ENCODE data around the gene PNRC2. TPM values are rescaled to one million over a fixed set of nuclear protein-coding genes. Genes with fewer than 3 reads are reported as not detected.

Gene PNRC2
- total and polyA plus RNA-seq, 10 of the 15 experiments (the other 5 are each of a cell fraction or from before 2014, with no cell fraction given) = 106 to 205 (median 163) TPM

DNA sequence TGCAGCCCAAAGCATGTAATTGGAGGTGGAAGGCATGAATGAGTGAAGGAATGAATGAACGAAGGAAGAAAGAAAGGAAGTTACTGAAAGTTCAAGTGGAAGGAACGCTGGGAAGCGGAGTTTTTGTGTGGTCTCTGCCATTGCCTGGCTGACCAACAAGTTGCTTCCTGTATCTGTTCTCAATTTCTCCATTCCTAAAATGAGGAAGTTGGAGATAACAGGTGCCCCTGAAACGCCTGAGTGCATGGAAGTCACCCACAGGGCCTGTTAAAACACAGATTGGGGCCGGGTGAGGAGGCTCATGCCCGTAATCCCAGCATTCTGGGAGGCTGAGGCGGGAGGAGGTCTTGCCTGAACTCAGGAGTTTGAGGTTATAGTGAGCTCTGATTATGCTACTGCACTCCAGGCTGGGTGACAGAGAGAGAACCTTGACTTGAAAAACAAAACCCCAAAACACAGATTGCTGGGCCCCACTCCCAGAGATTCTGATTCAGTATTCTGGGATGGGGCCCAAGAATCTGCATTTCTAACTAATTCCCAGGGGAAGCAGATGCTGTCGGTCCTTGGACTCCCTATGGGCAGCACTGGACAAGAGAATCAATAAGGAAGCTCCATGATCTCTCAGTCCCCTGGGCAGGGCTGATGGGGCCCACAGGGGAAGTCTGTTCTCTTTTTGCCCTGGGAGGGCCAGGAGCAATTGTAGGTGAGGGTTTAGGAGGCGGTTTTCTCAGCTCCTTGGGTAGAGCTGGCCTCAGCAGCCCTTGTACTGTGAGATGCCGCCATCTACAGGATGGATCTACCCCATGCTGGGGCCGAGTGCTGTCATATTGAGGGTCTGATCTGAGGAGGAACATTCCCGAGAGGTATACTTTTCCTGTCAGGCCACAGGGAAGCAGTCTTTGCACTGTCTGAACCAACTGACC lies 43.2 kb upstream of the PNRC2 start (continued):
- TF ChIP-seq EGR1 (IDR thresholded peaks at IDR 0.05; ENCODE audit: borderline replicate concordance in 1 of 2, low read depth in 2 of 2, low read length in 2 of 2) (no peak), PML (IDR thresholded peaks at IDR 0.05; ENCODE audit: low read length) (no peak), POLR2AphosphoS5 (IDR thresholded peaks at IDR 0.05; ENCODE audit: low read length) (no peak), NFXL1 (IDR thresholded peaks at IDR 0.05; ENCODE audit: borderline replicate concordance) (no peak), MTA3 (IDR thresholded peaks at IDR 0.05; ENCODE audit: borderline replicate concordance, low read length) (no peak), MTA2 (IDR thresholded peaks at IDR 0.05; ENCODE audit: low read depth) (no peak), ETV6 (conservative IDR thresholded peaks at IDR 0.05 in 1 of 2, IDR thresholded peaks at IDR 0.05 in 1 of 2; ENCODE audit: borderline replicate concordance in 1 of 2, low read depth in 1 of 2) (no peak)
- TF ChIP-seq, protein P1, sequence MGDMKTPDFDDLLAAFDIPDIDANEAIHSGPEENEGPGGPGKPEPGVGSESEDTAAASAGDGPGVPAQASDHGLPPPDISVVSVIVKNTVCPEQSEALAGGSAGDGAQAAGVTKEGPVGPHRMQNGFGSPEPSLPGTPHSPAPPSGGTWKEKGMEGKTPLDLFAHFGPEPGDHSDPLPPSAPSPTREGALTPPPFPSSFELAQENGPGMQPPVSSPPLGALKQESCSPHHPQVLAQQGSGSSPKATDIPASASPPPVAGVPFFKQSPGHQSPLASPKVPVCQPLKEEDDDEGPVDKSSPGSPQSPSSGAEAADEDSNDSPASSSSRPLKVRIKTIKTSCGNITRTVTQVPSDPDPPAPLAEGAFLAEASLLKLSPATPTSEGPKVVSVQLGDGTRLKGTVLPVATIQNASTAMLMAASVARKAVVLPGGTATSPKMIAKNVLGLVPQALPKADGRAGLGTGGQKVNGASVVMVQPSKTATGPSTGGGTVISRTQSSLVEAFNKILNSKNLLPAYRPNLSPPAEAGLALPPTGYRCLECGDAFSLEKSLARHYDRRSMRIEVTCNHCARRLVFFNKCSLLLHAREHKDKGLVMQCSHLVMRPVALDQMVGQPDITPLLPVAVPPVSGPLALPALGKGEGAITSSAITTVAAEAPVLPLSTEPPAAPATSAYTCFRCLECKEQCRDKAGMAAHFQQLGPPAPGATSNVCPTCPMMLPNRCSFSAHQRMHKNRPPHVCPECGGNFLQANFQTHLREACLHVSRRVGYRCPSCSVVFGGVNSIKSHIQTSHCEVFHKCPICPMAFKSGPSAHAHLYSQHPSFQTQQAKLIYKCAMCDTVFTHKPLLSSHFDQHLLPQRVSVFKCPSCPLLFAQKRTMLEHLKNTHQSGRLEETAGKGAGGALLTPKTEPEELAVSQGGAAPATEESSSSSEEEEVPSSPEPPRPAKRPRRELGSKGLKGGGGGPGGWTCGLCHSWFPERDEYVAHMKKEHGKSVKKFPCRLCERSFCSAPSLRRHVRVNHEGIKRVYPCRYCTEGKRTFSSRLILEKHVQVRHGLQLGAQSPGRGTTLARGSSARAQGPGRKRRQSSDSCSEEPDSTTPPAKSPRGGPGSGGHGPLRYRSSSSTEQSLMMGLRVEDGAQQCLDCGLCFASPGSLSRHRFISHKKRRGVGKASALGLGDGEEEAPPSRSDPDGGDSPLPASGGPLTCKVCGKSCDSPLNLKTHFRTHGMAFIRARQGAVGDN (IDR thresholded peaks at IDR 0.05) = no peak
- TF ChIP-seq, protein P2, sequence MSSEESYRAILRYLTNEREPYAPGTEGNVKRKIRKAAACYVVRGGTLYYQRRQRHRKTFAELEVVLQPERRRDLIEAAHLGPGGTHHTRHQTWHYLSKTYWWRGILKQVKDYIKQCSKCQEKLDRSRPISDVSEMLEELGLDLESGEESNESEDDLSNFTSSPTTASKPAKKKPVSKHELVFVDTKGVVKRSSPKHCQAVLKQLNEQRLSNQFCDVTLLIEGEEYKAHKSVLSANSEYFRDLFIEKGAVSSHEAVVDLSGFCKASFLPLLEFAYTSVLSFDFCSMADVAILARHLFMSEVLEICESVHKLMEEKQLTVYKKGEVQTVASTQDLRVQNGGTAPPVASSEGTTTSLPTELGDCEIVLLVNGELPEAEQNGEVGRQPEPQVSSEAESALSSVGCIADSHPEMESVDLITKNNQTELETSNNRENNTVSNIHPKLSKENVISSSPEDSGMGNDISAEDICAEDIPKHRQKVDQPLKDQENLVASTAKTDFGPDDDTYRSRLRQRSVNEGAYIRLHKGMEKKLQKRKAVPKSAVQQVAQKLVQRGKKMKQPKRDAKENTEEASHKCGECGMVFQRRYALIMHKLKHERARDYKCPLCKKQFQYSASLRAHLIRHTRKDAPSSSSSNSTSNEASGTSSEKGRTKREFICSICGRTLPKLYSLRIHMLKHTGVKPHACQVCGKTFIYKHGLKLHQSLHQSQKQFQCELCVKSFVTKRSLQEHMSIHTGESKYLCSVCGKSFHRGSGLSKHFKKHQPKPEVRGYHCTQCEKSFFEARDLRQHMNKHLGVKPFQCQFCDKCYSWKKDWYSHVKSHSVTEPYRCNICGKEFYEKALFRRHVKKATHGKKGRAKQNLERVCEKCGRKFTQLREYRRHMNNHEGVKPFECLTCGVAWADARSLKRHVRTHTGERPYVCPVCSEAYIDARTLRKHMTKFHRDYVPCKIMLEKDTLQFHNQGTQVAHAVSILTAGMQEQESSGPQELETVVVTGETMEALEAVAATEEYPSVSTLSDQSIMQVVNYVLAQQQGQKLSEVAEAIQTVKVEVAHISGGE (CRISPR knock-in tag; IDR thresholded peaks at IDR 0.05) = no peak
- TF ChIP-seq, protein P3, sequence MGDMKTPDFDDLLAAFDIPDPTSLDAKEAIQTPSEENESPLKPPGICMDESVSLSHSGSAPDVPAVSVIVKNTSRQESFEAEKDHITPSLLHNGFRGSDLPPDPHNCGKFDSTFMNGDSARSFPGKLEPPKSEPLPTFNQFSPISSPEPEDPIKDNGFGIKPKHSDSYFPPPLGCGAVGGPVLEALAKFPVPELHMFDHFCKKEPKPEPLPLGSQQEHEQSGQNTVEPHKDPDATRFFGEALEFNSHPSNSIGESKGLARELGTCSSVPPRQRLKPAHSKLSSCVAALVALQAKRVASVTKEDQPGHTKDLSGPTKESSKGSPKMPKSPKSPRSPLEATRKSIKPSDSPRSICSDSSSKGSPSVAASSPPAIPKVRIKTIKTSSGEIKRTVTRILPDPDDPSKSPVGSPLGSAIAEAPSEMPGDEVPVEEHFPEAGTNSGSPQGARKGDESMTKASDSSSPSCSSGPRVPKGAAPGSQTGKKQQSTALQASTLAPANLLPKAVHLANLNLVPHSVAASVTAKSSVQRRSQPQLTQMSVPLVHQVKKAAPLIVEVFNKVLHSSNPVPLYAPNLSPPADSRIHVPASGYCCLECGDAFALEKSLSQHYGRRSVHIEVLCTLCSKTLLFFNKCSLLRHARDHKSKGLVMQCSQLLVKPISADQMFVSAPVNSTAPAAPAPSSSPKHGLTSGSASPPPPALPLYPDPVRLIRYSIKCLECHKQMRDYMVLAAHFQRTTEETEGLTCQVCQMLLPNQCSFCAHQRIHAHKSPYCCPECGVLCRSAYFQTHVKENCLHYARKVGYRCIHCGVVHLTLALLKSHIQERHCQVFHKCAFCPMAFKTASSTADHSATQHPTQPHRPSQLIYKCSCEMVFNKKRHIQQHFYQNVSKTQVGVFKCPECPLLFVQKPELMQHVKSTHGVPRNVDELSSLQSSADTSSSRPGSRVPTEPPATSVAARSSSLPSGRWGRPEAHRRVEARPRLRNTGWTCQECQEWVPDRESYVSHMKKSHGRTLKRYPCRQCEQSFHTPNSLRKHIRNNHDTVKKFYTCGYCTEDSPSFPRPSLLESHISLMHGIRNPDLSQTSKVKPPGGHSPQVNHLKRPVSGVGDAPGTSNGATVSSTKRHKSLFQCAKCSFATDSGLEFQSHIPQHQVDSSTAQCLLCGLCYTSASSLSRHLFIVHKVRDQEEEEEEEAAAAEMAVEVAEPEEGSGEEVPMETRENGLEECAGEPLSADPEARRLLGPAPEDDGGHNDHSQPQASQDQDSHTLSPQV (IDR thresholded peaks at IDR 0.05) = no peak
- TF ChIP-seq, protein P4, sequence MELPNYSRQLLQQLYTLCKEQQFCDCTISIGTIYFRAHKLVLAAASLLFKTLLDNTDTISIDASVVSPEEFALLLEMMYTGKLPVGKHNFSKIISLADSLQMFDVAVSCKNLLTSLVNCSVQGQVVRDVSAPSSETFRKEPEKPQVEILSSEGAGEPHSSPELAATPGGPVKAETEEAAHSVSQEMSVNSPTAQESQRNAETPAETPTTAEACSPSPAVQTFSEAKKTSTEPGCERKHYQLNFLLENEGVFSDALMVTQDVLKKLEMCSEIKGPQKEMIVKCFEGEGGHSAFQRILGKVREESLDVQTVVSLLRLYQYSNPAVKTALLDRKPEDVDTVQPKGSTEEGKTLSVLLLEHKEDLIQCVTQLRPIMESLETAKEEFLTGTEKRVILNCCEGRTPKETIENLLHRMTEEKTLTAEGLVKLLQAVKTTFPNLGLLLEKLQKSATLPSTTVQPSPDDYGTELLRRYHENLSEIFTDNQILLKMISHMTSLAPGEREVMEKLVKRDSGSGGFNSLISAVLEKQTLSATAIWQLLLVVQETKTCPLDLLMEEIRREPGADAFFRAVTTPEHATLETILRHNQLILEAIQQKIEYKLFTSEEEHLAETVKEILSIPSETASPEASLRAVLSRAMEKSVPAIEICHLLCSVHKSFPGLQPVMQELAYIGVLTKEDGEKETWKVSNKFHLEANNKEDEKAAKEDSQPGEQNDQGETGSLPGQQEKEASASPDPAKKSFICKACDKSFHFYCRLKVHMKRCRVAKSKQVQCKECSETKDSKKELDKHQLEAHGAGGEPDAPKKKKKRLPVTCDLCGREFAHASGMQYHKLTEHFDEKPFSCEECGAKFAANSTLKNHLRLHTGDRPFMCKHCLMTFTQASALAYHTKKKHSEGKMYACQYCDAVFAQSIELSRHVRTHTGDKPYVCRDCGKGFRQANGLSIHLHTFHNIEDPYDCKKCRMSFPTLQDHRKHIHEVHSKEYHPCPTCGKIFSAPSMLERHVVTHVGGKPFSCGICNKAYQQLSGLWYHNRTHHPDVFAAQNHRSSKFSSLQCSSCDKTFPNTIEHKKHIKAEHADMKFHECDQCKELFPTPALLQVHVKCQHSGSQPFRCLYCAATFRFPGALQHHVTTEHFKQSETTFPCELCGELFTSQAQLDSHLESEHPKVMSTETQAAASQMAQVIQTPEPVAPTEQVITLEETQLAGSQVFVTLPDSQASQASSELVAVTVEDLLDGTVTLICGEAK (IDR thresholded peaks at IDR 0.05; ENCODE audit: borderline replicate concordance) = no peak
